Measurements from ENCODE around the gene UCHL1.

UCHL1 gene

DNA sequence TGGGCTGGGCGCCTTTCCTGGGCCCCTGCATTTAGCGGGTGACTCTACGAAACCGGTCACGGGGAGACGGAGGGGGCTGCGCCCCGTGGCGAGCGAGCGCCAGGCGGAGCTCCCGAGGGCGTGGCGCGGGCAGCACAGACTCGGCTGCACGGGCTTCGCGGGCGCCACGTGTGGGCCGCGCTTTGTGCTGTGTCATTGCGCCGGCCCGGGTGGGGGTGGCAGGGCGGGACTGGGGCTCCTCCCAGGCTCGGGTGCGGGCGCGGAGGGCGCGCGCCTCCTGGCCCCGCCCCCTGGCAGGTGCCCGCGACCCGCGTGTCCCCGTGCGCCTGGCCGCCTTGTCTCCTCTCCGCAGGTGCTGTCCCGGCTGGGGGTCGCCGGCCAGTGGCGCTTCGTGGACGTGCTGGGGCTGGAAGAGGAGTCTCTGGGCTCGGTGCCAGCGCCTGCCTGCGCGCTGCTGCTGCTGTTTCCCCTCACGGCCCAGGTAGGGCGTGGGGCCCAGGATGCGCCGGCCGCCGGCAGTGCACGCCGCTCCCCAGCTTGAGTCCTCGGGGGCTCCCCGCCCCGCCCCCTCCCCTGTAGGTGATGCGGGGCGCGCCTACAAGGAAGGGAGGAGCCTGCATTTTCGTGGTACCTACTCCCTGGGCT lies 651 bp downstream of the UCHL1 start:
- peaks cover 39% of the 10 kb centered on the region for H3K79me2 ChIP-seq (ENCODE audit: control insufficient read depth, low read length)
- peaks cover 50% of the 10 kb centered on the region for H3K36me3 ChIP-seq (ENCODE audit: control insufficient read depth, low read length)
- H3F3A ChIP-seq (ENCODE audit: control insufficient read depth, insufficient read depth): peaks cover 7% of the 10 kb centered on the region
- no peaks in the 10 kb centered on the region for H3K9me3 ChIP-seq (ENCODE audit: control insufficient read depth, insufficient read depth, low read length)
- peak overlapping the region; percentile 95 for H3K4me3 ChIP-seq (ENCODE audit: low read length)
- peaks cover 31% of the 10 kb centered on the region for H3K4me1 ChIP-seq (ENCODE audit: control insufficient read depth, low read length)
- no peaks in the 10 kb centered on the region for H3K9me2 ChIP-seq (replicated peaks; ENCODE audit: control insufficient read depth, low read length)
- peaks cover 15% of the 10 kb centered on the region; the same call in 1 of the 2 replicates for H4K20me1 ChIP-seq (ENCODE audit: control insufficient read depth, insufficient read depth, low read depth, low read length)
- peak overlapping the region; percentile 93 for H3K4me2 ChIP-seq (ENCODE audit: low read length)
- H3K27ac ChIP-seq (ENCODE audit: low read depth, low read length): peak overlapping the region; percentile 67
- TF ChIP-seq, protein P1, sequence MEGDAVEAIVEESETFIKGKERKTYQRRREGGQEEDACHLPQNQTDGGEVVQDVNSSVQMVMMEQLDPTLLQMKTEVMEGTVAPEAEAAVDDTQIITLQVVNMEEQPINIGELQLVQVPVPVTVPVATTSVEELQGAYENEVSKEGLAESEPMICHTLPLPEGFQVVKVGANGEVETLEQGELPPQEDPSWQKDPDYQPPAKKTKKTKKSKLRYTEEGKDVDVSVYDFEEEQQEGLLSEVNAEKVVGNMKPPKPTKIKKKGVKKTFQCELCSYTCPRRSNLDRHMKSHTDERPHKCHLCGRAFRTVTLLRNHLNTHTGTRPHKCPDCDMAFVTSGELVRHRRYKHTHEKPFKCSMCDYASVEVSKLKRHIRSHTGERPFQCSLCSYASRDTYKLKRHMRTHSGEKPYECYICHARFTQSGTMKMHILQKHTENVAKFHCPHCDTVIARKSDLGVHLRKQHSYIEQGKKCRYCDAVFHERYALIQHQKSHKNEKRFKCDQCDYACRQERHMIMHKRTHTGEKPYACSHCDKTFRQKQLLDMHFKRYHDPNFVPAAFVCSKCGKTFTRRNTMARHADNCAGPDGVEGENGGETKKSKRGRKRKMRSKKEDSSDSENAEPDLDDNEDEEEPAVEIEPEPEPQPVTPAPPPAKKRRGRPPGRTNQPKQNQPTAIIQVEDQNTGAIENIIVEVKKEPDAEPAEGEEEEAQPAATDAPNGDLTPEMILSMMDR (IDR thresholded peaks at IDR 0.05; ENCODE audit: low read depth, low read length, poor library complexity, severe bottlenecking): no peak
- TF ChIP-seq EZH2phosphoT487 (IDR thresholded peaks at IDR 0.05; ENCODE audit: borderline replicate concordance, low read length): no peak
- peaks cover 5% of the 10 kb centered on the region; the same call in 1 of the 2 replicates for H3K27me3 ChIP-seq (ENCODE audit: control insufficient read depth, low read length)

DNA sequence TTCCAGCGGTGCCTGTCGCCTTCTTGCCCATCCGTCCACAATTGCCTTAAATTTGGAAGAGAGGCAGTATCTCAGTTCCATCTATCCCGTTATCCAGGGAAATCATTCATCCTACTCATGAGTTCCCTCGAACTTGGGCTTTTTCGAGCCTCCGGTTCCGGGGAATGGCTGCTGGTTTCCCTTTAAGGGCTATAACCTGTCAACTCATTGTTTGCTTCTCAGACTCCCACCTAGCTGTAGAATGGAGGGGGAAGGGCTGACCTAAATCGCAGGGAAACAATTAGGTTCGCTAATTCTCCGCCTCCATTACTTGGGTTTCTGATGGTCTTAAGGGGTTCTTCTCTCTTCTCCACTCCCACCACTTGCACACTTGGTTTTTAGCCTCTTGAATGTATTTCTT lies 1.2 kb downstream of the UCHL1 start:
- Histone ChIP-seq H3K79me2 (ENCODE audit: control insufficient read depth, low read length) (peaks cover 39% of the 10 kb centered on the region), H3K4me2 (ENCODE audit: low read length) (peak overlapping the region; percentile 93), H3K9me3 (ENCODE audit: control insufficient read depth, insufficient read depth, low read length) (no peaks in the 10 kb centered on the region), H3K36me3 (ENCODE audit: control insufficient read depth, low read length) (peaks cover 55% of the 10 kb centered on the region), H3K9me2 (replicated peaks; ENCODE audit: control insufficient read depth, low read length) (no peaks in the 10 kb centered on the region), H3K27me3 (ENCODE audit: control insufficient read depth, low read length) (peaks cover 5% of the 10 kb centered on the region; the same call in 1 of the 2 replicates), H3F3A (ENCODE audit: control insufficient read depth, insufficient read depth) (peaks cover 7% of the 10 kb centered on the region), H4K20me1 (ENCODE audit: control insufficient read depth, insufficient read depth, low read depth, low read length) (peaks cover 15% of the 10 kb centered on the region; the same call in 1 of the 2 replicates), H3K27ac (ENCODE audit: low read depth, low read length) (no peak overlapping the region), H3K4me1 (ENCODE audit: control insufficient read depth, low read length) (peaks cover 31% of the 10 kb centered on the region), H3K4me3 (ENCODE audit: low read length) (peak overlapping the region; percentile 95)
- TF ChIP-seq, protein P1 (IDR thresholded peaks at IDR 0.05; ENCODE audit: low read depth, low read length, poor library complexity, severe bottlenecking): no peak
- TF ChIP-seq EZH2phosphoT487 (IDR thresholded peaks at IDR 0.05; ENCODE audit: borderline replicate concordance, low read length): no peak

DNA sequence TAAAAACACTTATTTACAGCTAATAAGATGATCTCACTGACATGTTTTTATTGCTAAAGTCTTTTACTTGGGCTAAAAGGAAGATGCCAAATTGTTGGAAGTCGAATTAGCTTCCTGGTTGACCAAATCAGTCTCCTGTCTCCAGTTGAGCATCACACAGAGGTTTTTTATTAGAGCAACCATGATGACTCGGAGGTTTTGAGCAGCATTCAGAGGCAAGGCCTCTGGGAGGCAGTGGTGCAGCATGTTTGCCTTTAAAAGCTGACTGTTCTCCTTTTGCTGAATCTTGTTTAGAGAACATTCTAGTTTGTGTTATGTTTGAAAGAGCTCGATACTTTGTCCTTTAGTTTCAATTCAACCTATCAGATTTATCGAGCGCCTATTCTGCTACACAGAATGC lies 2.1 kb downstream of the UCHL1 start:
- Histone ChIP-seq H3K27ac (ENCODE audit: low read depth, low read length) (no peak overlapping the region), H3K27me3 (ENCODE audit: control insufficient read depth, low read length) (peaks cover 5% of the 10 kb centered on the region; the same call in 1 of the 2 replicates), H3K36me3 (ENCODE audit: control insufficient read depth, low read length) (peaks cover 64% of the 10 kb centered on the region), H3K9me3 (ENCODE audit: control insufficient read depth, insufficient read depth, low read length) (no peaks in the 10 kb centered on the region), H3F3A (ENCODE audit: control insufficient read depth, insufficient read depth) (peaks cover 7% of the 10 kb centered on the region), H3K4me3 (ENCODE audit: low read length) (peak overlapping the region; percentile 95), H3K79me2 (ENCODE audit: control insufficient read depth, low read length) (peaks cover 39% of the 10 kb centered on the region), H3K4me2 (ENCODE audit: low read length) (peak overlapping the region; percentile 93), H3K9me2 (replicated peaks; ENCODE audit: control insufficient read depth, low read length) (no peaks in the 10 kb centered on the region), H3K4me1 (ENCODE audit: control insufficient read depth, low read length) (peaks cover 31% of the 10 kb centered on the region), H4K20me1 (ENCODE audit: control insufficient read depth, insufficient read depth, low read depth, low read length) (peaks cover 15% of the 10 kb centered on the region; the same call in 1 of the 2 replicates)
- no peak for TF ChIP-seq EZH2phosphoT487 (IDR thresholded peaks at IDR 0.05; ENCODE audit: borderline replicate concordance, low read length)
- TF ChIP-seq, protein P1 (IDR thresholded peaks at IDR 0.05; ENCODE audit: low read depth, low read length, poor library complexity, severe bottlenecking): peak; percentile 35
